ENCODE data around the gene GUCY1A2.

Gene GUCY1A2

GRCh38 chr11:106727256-106727655 lies 291.0 kb downstream of the GUCY1A2 start:
- no peak for DNase-seq

- DNase-seq, result no peak
These were observed 293.9 kb downstream of the GUCY1A2 start for GRCh38 chr11:106724293-106724892.

- no peak for DNase-seq
These were observed 295.2 kb downstream of the GUCY1A2 start for GRCh38 chr11:106723071-106723470.

DNA sequence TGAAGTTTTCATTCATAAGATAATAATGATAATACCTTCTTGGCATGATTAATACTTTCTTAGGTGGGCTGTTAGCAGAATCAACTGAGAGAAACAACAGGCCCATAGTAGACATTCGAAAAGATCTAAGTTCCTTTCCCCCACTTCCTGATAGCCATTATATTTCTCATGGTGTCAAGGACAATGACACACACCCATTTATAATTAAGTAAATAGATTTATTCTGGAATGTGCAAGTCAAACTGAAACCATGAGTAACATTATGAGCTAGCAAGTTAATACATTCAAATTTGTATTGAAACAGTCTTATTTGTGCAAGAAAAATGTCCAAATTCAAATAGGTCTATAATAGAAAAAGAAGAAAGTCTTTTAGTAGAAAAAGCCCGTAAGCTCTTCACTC lies 301.1 kb downstream of the GUCY1A2 start:
- no peak for DNase-seq

DNA sequence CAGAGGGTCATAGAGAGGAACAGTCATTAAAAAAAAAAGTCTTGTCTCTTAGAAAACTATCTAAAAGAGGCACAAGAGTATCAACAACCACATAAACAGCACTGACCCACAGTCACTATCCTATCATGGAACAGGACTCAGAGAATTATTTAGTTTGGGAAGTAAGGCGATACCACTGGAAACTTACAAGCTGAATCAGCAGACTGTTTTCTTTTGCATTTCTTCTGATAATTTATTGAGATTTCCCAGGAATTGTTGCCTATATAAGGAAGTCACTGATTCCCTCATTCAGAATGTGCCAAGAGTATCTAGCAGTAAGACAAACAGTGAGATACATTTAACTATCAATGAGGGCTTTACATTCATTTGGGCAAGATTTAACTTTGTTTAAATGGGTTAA lies 304.1 kb downstream of the GUCY1A2 start:
- no peak for DNase-seq

DNA sequence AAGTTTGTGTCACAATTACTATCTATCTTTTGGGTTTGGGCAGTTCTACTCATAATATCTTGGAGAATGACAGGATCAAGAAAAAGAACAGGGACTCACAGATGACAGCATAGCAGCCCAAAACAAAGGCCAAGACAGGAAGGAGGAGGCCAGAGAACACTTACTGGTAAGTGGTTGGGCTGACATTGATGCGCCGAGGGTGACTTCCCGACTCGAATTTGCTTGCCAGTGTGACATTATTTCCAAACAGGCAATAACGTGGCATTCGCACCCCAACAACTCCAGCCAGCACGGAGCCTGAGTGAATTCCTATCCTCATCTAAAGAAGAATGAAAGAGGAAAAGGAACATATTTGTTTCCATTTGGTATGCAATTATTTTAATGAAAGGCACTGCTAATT lies 309.9 kb downstream of the GUCY1A2 start:
- DNase-seq, result no peak

DNA sequence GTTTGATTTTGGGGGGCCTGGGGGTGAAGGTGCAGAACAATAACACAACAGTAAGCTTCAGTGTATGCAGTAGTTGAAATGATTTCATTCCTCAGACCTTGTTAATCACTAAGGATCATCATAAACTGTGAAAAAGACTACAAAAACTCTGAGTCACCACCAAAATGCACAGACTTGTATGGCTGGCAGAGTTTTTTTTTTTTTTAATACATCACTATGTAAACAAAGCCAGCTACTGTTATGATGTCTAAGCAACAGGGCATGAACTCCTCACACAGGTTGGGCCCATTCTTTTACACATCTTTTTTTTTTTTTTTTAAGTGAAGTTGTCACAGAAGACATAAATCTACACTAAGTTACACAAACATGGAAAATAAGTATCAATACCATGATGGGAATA lies 311.9 kb downstream of the GUCY1A2 start:
- no peak for DNase-seq

GRCh38 chr11:106702805-106703204 lies 315.5 kb downstream of the GUCY1A2 start:
- no peak for DNase-seq

- DNase-seq, result no peak
These were observed 321.2 kb downstream of the GUCY1A2 start for GRCh38 chr11:106697058-106697457.

GRCh38 chr11:106695506-106695905 lies 322.8 kb downstream of the GUCY1A2 start:
- DNase-seq, result no peak

DNA sequence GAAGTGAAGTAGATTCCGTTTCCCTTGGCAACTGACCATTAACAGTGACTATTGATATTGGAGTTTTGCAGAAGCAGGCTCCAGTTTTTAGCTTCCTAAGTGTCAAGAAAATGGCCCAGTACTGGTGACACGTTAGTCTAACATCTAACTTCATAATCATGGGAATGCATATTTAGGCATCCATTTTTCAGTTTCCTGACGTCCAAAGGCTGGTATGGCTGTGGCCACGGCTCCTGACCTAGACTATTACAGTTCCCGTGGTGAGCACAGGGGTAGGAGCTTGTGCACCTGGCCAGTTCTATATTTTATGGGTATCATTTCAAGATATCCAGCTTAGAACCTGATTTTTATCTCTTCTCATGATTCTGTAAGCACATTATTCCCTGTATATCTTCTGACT lies 323.8 kb downstream of the GUCY1A2 start:
- no peak for DNase-seq

DNA sequence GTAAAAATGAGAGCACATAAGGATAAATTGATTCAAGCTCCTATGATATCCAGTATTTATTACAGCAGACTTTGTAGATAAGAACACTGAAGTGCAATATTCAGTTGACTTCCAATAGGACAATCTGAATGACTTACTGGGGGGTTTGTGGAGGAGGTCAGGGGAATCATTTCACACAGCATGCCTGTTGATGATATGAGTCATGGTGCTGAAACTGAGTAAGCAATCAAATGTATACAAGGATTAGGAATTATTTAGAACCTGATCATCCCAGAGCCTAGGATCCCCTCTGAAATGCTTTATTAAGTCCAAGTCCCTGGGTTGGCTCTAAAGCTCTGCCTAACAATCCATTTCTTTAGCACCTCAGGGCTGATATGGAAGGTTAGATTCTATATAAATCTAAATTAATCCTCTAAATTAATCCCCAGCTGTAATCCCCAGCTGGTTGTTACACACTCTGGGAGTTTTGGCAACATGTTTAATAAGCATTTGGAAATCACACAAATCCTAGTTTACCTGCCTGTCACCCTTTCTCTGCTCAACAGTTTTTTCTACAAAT lies 326.4 kb downstream of the GUCY1A2 start:
- DNase-seq, result no peak

GRCh38 chr11:106690923-106691322 lies 327.4 kb downstream of the GUCY1A2 start:
- no peak for DNase-seq

DNA sequence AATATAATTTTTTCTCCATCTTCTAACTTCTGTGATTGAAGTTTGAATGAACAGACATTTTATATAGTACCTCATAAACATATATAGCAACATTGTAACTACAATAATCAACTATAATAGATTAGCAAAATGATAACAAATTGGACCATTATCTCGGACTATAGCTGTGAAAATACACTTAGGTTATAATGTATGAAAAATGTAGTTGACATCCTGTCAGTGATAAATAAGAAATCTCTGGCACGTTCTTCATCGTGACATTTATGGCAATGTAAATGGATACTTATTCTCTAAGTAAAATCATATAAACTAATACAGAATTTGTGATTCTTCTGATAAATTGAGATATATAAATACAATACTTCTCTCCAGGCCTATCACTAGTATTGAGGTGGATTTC lies 333.3 kb downstream of the GUCY1A2 start:
- DNase-seq, result no peak

DNA sequence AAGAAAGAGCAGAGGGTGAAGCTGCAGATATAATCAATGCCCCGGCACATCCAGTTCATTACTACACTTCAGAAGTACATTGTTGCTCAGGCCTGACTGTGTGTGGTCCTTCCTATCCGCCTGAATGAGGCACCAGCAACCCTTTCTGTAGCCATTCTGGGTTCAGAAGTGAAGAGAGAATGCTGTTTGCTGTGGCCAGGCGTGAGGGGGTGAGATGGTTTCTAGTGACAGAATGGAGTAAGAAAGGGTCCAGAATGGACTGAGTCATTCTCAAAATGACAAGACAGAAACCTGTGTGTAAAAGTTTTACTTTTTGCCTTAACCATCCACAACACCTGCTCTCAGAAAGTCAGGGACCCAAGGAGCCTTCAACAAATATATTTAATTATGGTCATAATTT lies 334.8 kb downstream of the GUCY1A2 start:
- no peak for DNase-seq

GRCh38 chr11:106681435-106681834 lies 336.8 kb downstream of the GUCY1A2 start:
- DNase-seq, result no peak

GRCh38 chr11:106679581-106679980 lies 338.7 kb downstream of the GUCY1A2 start:
- DNase-seq, result no peak

- DNase-seq, result no peak
These were observed 339.1 kb downstream of the GUCY1A2 start for GRCh38 chr11:106679181-106679580.

DNA sequence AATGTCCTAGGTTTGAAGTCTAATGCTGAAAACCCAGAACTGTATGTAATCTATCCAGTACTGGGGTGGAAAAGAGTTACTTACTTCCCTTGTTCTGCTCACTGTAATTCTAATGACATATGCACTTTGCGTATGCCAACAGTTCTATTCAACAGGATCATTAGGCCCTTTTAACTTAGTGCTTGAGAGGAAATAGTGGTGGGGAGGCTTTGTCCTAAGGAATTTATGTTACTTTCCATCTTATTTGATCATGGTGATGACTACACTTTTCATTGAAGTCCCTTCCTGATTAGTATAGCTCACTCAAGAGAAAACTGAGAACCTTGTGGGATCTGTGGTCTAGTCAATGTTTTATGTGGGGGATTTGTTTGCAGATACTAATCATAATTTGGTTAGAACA lies 348.2 kb downstream of the GUCY1A2 start:
- DNase-seq, result no peak

- DNase-seq, result no peak
These were observed 350.1 kb downstream of the GUCY1A2 start for GRCh38 chr11:106668147-106668546.

GRCh38 chr11:106656646-106657045 lies 361.6 kb downstream of the GUCY1A2 start:
- no peak for DNase-seq

GRCh38 chr11:106644824-106645223 lies 373.5 kb downstream of the GUCY1A2 start:
- no peak for DNase-seq

DNA sequence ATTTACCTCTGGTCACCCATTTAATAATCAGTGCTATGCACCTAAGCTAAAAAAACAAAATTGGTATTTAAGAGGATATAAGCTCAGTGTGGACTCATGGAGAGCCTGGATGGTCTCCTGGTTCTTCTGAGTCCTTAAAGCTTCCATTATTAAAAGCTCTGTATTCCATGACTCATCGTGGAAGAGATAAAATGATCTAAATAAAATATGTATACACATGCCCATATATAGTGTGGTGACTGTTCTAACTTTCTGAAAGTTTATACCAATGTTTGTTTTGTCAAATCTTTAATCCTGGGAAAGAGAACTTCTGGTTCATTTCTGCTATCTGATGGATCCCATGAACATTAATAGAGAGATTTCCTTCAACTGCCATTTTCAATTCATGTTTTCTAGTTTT lies 375.9 kb downstream of the GUCY1A2 start:
- no peak for DNase-seq

DNA sequence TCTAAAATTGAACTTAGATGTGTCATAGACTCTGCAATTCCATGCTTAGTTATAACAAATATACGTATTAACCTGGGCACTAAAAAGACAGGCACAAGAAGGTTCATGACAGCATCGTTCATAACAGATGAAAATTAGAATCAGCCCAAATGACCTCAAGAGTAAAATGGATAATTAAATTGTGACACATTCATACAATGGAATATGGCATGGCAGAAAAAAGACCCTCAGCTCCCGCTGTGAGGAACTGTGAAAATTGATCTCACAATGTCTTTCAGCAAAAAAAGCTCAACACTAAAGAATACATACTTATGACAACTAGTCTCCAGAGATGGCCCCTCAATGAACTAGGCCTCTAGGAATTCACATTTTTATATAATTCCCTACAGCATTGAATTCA lies 386.0 kb downstream of the GUCY1A2 start:
- no peak for DNase-seq

- no peak for DNase-seq
These were observed 390.6 kb downstream of the GUCY1A2 start for GRCh38 chr11:106627694-106628093.

Data from activated gamma-delta T cell treated with Interleukin-2 at 50 U/mL for 16 hours (primary cell).